HG03432 (cell line): ENCODE results near the gene DRC1.

Experiments
- ATAC-seq: cut with Tn5 transposase; IDR thresholded peaks from one replicate; pipeline ENCODE4 v1.9.1; 2021; ENCODE audit warnings: mild to moderate bottlenecking, moderate library complexity; ENCODE audit not compliant: unreplicated experiment

The DRC1 gene

DNA sequence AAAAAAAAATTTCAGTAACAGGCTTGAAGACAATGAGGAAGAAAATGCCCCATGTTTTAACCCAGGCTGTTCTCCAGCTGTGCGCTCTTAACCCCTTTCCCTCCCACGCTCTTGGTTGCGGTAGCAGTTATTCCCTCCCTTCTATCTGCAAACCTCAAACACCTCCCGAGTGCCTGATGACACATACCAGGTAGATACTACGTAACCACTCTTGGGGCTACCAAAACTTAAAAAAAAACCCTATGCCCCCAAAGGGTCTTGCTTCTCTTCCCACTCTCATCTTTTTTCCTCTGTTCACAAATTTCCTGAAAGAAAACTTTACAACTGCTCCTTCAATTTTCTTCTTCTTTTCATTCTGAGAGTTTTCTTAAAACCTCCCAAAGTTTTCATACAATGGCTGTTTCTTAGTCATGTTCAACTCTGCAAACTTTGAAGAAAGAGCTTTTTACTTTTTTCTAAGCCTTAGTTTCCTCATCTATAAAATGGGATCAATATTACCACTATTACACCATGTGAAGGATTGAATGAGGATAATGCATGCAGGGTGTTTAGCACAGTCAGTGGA lies 4.9 kb upstream of the DRC1 start:
- ATAC-seq = no peak

- no peak for ATAC-seq
Measured at GRCh38 chr2:26399771-26400376, 1.8 kb upstream of the DRC1 start.

GRCh38 chr2:26400723-26401122 lies 997 bp upstream of the DRC1 start:
- ATAC-seq = no peak

- no peak for ATAC-seq
Measured at GRCh38 chr2:26407526-26407925, 5.8 kb downstream of the DRC1 start.

GRCh38 chr2:26409785-26410184 lies 8.1 kb downstream of the DRC1 start:
- no peak for ATAC-seq

- ATAC-seq = no peak
Measured at GRCh38 chr2:26410764-26411243, 9.1 kb downstream of the DRC1 start.

GRCh38 chr2:26411419-26411818 lies 9.7 kb downstream of the DRC1 start:
- no peak for ATAC-seq

DNA sequence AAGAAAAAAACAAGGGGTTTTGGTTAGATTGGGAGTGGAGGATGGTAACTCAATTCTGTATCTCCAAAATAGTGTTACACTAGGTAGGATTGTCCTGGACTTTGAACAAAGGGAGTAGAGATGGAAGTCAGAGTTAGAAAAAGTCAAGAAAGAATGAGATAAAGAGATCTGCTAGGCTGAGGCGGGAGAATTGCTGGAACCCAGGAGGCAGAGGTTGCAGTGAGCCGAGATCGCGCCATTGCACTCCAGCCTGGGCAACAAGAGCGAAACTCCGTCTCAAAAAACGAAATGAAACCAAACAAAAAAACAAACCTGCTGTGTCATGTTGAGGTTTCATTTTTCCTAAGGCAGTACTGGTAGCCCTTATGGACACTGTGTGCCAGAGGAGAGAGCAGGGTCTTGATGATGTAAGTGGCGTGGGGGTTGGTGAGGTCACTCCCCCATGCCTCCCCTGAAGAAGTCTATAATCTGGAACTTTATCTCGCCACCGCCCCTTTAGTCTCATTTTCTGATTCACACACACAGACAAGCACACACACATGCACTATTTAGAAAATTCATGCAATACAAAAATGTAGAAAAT lies 10.5 kb downstream of the DRC1 start:
- ATAC-seq = peak; percentile 54

GRCh38 chr2:26414311-26414710 lies 12.6 kb downstream of the DRC1 start:
- no peak for ATAC-seq

DNA sequence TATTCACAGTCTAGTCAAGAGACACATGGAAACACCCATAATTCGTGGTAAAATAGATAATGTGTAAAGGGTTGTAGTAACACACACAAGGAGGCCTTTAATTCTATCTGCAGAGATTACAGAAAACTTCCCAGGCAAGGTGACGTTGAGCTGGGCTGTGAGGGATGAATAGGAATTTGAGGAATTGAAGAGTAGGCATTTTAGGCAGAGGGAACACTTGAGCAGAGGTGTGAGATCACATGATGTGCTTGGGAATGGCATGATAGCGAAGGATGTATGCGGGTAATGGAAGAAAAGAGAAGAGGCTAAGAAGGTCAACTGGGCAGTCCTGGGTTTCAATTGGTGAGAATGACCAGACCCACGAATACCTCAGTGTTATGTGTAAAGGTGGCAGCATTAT lies 20.2 kb downstream of the DRC1 start:
- ATAC-seq = no peak

GRCh38 chr2:26422947-26423629 lies 21.4 kb downstream of the DRC1 start:
- no peak for ATAC-seq

DNA sequence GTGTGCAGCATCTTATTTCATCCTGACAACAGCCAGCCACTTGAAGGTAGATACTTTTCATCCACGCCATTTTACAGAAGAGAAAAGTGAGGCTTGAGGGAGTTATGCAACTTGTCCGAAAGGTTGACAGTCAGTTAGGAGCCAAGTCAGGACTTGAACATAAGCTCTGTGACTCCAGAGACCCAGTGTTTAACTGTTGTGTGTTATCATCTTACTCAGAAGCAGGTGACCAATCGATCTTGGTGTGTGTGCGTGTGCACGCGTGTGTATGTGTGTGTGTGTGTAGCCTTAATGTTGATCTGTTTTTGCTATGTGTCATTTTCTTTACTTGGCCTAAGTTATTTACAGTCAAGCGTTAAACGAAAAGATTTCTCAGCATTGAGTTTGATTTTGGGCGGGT lies 22.0 kb downstream of the DRC1 start:
- ATAC-seq = no peak

DNA sequence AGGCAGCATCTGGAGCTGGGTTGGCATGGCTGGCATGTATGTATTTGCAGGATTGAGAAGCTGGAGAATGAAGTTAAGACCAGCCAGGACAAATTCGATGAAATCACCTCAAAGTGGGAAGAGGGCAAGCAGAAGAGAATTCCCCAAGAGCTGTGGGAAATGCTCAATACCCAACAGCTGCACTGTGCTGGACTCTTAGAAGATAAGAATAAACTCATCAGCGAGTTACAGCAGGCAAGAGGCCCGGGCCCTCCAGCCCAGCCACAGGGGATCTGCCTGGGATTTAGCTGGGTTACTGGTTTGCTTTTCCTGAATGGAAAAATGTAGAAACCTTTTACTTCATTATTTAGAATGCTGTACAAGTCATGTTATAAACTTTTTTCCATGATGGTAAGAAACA lies 22.5 kb downstream of the DRC1 start:
- no peak for ATAC-seq

DNA sequence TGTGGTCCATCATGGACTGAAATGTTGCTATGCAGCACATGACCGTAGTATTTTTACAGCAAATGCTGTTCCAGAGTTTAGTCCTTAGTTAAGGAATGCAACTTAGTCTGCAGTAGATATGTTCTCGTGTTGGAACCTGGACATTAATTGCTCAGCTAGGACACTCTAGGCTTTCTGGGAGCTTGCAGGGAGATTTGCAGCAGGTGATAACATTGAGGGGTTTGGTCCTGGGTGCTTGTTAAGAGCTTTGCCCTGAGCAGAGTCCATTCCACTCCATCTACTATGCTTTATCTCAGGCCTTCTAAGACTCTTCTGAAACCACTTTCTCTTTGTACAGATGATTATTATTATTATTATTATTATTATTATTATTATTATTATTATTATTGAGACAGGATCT lies 27.1 kb downstream of the DRC1 start:
- no peak for ATAC-seq

DNA sequence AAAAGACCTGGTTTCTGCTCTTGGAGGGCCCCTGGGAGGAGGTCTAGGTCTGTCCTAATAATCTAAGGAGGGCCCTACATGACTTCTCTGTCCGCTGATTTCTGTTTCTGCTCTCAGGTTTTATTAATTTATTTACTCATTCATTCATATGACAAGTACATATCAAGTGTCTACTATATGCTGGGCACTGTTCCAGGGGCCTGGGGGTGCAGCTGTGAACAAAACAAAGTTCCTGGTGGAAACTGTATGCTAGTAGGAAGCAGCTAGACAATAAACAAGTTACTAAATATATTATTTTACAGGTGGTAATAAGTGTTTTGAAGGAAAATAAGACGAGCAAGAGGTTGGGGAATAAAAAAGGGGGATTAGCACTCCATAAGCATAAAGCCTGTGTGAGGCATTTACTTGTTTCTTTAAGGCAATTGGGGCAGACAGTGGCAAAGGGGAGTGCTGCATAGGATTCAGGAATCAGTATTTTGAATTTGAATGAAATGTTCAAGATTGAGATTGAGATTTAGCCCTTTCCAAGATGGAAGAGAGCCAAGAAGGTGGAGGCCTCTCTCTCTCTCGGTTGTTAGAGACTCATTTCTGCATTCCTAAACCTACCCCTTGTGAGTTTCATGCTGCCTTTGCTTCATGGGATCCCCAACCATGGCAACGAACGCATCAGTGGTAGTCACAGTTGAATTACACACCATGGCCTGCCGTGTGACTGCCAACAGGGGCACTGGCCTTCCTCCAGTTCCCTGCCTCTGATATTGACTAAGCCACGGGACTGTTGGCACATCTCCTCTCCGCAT lies 28.3 kb downstream of the DRC1 start:
- no peak for ATAC-seq

DNA sequence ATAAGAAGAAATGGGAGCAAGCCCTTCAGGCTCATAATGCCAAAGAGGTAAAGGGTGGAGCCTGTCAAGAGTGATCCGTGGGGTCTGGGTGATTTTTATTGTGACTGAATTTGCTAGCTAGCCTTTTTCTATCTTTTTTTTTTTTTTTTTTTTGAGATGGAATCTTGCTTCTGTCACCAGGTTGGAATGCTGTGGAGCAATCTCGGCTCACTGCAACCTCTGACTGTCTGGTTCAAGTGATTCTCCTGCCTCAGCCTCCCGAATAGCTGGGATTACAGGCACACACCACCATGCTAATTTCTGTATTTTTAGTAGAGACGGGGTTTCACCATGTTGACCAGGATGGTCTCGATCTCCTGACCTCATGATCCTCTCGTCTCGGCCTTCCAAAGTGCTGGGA lies 29.1 kb downstream of the DRC1 start:
- ATAC-seq = no peak

GRCh38 chr2:26432363-26432762 lies 30.6 kb downstream of the DRC1 start:
- ATAC-seq = no peak

GRCh38 chr2:26432859-26433258 lies 31.1 kb downstream of the DRC1 start:
- ATAC-seq = no peak

DNA sequence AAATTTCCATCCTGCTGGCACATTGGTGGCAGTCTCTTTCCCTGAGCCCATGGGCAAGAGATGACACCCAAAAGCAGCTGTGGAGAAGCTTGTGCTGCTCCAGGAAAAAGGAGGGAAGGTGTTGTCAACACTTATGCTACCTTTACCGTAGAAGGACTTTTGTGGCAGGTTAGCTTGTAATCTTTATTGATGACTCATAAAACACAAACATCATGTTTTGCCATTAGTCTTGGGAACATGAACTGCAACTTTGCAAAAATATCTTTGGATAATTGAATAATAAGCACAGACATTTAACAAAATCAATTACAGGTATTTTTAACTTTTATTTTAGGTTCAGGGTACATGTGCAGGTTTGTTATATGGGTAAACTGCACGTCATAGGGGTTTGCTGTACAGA lies 33.4 kb downstream of the DRC1 start:
- no peak for ATAC-seq

- no peak for ATAC-seq
Measured at GRCh38 chr2:26438526-26438925, 36.8 kb downstream of the DRC1 start.

- ATAC-seq = no peak
Measured at GRCh38 chr2:26438926-26439325, 37.2 kb downstream of the DRC1 start.
